Activated T-cell treated with anti-CD3 and anti-CD28 coated beads, Interleukin-2, amount 50 U/mL, for 4 hours (primary cell): ENCODE measurements around the gene SDS. TPM values are rescaled to one million over a fixed set of nuclear protein-coding genes. Genes with fewer than 3 reads are reported as not detected.

Source experiments
- ATAC-seq, 2 donors: fragments of 200-7000 bp; cut with Tn5 transposase; one replicate each; pipeline ENCODE4 v1.10.0; 2021
- DNase-seq: peaks from one replicate; pipeline ENCODE4 v3.0.0-alpha.2; 2020
- H3K27me3 Mint-ChIP-seq: one replicate; pipeline ENCODE4 v1.8.0; 2021; ENCODE audit warnings: low read depth, mixed read lengths
- H3K36me3 Mint-ChIP-seq: one replicate; pipeline ENCODE4 v1.8.0; 2022; ENCODE audit warnings: mixed read lengths; ENCODE audit not compliant: insufficient read depth
- H3K4me1 Mint-ChIP-seq: one replicate; pipeline ENCODE4 v1.8.0; 2021; ENCODE audit warnings: low read depth, mixed read lengths
- H3K4me3 Mint-ChIP-seq: one replicate; pipeline ENCODE4 v1.8.0; 2021; ENCODE audit warnings: mild to moderate bottlenecking, moderate library complexity, mixed read lengths
- H3K9me3 Mint-ChIP-seq: one replicate; pipeline ENCODE4 v1.8.0; 2021; ENCODE audit warnings: mixed read lengths
- total RNA-seq, 3 donors: library from RNA; stranded (reverse); gene quantifications; one replicate each; pipeline ENCODE4 v1.2.1, GENCODE V29; 2021

The SDS gene, protein sequence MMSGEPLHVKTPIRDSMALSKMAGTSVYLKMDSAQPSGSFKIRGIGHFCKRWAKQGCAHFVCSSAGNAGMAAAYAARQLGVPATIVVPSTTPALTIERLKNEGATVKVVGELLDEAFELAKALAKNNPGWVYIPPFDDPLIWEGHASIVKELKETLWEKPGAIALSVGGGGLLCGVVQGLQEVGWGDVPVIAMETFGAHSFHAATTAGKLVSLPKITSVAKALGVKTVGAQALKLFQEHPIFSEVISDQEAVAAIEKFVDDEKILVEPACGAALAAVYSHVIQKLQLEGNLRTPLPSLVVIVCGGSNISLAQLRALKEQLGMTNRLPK
- under 1 TPM in 1 of 3 donors, not detected in 2; 0.18 TPM for total RNA-seq

DNA sequence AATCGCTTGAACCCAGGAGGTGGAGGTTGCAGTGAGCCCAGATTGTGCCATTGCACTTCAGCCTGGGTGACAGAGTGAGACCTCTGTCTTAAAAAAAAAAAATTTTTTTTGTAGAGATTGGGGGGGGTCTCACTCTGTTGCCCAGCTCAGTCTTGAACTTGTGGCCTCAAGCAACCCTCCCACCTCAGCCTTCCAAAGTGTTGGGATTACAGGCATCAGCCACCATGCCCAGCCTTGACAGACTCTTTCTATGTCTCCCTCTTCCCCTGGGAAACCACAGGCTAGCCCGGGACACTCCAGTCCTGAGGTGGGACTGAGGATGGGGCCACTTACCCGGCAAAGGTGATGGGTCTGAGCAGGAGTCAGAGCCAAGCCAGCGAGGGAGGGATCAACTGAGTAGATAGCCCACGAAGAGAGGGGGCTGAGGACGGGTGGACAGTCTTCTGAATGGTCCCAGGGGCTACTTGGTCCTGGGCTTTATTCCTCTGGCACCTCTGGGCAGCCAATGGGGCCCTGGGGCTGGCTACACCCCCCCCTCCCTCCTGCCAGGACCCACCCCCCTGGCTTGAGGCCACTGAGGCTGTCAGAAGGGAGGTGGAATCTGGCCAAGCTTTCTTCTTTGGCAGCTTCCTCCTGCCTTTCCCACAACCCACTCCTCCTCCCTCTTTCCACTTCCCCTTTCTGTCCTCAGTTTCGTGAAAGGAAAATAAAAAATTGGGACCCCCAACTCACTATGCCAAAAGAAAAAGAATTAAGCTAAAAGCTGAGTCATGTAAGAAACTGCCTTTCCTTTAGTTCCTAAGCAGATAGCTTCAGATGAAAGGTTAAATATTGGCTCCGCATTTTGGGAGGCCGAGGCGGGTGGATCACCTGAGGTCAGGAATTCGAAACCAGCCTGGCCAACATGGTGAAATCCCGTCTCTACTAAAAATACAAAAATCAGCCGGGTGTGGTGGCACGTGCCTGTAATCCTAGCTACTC is at the start of gene SDS:
Gene SDS (minus strand): TSS at position 453 of the 981 bp plus-strand sequence. CDS start 4,179 bp downstream, outside the sequence.
- no peaks in the 10 kb centered on the region for H3K36me3 Mint-ChIP-seq
- no peak for ATAC-seq
- H3K4me1 Mint-ChIP-seq = no peaks in the 10 kb centered on the region
- H3K9me3 Mint-ChIP-seq = no peaks in the 10 kb centered on the region
- peaks cover 22% of the 10 kb centered on the region for H3K27me3 Mint-ChIP-seq
- H3K4me3 Mint-ChIP-seq = no peak within 1 kb of the TSS
- DNase-seq = no peak

DNA sequence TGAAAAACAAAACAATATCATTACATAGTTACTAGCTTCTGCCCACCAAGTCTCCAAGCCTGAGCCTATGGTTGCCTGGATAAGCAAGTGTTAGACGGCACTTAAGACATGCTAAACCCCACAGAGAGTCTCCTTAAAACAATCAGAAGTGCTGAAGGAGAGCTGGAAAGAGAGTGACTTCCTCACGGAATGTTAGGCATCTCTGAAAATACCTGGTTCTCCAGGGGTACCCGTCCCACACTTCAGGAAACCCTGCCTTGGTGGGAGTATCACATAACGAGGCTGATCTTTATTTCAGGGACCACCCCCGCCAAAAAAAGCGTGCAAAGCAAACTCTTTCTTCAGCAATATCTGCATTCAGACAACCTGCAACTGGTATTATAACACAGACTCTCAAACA is 49.6 kb upstream of the SDS start:
- DNase-seq = no peak
- no peak for ATAC-seq
- Mint-ChIP-seq H3K4me3 (no peak overlapping the region), H3K36me3 (no peaks in the 10 kb centered on the region), H3K9me3 (no peaks in the 10 kb centered on the region), H3K27me3 (peaks cover 14% of the 10 kb centered on the region), H3K4me1 (no peaks in the 10 kb centered on the region)

DNA sequence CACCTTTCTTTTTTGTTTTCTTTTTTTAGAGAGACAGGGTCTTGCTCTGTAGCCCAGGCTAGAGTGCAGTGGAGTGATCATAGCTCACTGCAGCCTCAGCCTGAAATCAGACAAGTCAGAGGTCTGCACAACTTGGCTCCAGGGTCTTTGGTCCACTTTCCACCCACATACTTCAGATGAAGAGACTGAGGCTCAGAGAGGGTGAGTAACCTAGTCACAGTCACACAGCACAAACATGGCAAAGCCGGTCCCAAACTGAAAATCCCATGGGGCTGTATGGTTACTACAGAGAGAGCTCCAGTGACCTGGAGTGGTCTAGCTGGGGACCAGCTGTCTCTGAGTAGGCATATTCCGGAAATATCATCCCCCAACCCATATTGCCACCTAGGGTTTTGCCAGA is 48.8 kb upstream of the SDS start:
- ATAC-seq (no peak), DNase-seq (no peak)
- Mint-ChIP-seq H3K36me3 (no peaks in the 10 kb centered on the region), H3K4me3 (no peak overlapping the region), H3K9me3 (no peaks in the 10 kb centered on the region), H3K27me3 (peaks cover 14% of the 10 kb centered on the region), H3K4me1 (no peaks in the 10 kb centered on the region)

DNA sequence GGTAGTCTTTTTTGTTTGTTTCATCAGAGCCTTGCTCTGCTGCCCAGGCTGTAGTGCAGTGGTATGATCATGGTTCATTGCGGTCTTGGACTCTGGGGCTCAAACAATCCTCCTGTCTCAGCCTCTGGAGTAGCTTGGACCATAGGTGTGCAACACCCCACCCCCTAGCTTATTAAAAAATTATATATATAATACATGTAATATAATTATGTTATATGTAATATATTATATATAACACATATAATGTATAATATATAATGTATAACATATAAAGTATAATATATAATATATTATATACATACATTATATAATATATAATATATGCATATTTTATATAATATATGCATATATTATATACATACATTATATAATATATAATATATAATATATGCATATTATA is 46.2 kb upstream of the SDS start:
- no peak overlapping the region for H3K4me3 Mint-ChIP-seq
- peaks cover 4% of the 10 kb centered on the region for H3K9me3 Mint-ChIP-seq
- ATAC-seq (no peak), DNase-seq (no peak)
- no peaks in the 10 kb centered on the region for H3K36me3 Mint-ChIP-seq
- no peaks in the 10 kb centered on the region for H3K4me1 Mint-ChIP-seq
- peaks cover 25% of the 10 kb centered on the region for H3K27me3 Mint-ChIP-seq

DNA sequence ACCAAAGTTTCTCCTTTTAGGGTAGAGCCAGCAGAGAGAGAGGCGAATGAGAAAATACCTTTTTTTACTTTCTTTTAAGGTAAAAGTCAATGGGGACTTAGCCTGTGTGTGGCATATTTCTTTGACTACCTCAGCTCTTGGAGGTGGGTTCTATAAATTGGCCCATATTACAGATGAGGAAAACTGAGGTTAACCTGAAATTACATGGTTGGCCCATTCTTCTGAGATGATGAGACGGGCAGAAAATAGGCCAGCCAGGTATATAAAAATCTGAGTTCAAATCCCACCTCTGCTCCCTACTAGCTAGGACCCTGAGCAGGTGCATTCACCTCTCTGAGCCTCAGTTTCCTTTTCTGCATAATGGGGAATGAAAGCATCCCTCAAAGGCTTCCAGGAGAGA is 45.6 kb upstream of the SDS start:
- no peaks in the 10 kb centered on the region for H3K4me1 Mint-ChIP-seq
- H3K4me3 Mint-ChIP-seq = no peak overlapping the region
- DNase-seq (no peak), ATAC-seq (no peak)
- H3K9me3 Mint-ChIP-seq = peaks cover 5% of the 10 kb centered on the region
- no peaks in the 10 kb centered on the region for H3K36me3 Mint-ChIP-seq
- peaks cover 25% of the 10 kb centered on the region for H3K27me3 Mint-ChIP-seq

DNA sequence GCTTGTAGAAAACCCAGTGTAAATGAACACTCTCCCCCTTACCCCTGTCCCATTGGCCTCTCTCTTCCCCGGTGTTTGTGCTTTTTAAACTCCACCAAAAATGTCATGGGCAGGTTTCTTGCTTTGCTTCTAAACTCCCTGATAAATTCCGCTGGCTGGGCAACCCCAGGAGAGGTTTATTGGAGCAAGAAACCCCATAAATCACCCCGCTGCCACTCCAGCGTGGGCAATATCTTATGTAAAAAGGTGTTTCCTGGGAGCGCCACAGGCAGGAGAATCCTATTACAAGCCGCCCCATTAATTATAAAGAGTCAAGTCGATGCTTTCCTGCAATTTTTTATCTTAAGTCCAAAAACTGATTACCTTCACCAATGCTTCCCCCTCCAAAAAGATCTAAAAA is 45.2 kb upstream of the SDS start:
- no peak for DNase-seq
- Mint-ChIP-seq H3K36me3 (no peaks in the 10 kb centered on the region), H3K9me3 (peaks cover 5% of the 10 kb centered on the region), H3K4me1 (no peaks in the 10 kb centered on the region), H3K27me3 (peaks cover 22% of the 10 kb centered on the region), H3K4me3 (no peak overlapping the region)
- ATAC-seq = no peak

DNA sequence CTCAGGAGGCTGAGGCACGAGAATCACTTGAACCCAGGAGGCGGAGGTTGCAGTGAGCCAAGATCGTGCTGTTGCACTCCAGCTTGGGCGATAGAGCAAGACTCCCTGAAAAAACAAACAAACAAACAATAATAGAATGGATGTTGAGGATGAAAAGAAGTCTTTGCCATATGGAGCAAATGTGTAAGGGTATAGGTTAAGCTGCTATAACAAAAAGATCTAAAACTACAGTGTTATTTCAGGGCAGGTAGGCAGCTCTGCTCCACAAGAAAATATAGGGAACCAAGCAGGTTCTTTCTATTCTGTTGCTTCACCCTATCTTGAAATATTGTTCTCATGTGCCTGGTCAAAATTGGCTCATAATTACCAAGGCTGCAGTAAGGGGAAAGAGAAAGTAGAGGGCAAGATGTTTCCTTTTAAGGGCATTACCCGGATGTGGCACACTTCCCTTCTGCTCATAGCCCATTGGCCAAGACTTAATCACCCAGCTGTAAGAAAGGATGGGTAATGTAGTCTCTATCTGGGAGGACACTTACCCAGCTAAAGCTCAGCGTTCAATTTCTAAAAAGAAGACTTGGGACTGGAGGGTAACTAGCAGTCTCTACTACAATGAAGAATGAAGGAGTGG is 42.0 kb upstream of the SDS start:
- ATAC-seq (no peak), DNase-seq (no peak)
- peaks cover 5% of the 10 kb centered on the region for H3K9me3 Mint-ChIP-seq

DNA sequence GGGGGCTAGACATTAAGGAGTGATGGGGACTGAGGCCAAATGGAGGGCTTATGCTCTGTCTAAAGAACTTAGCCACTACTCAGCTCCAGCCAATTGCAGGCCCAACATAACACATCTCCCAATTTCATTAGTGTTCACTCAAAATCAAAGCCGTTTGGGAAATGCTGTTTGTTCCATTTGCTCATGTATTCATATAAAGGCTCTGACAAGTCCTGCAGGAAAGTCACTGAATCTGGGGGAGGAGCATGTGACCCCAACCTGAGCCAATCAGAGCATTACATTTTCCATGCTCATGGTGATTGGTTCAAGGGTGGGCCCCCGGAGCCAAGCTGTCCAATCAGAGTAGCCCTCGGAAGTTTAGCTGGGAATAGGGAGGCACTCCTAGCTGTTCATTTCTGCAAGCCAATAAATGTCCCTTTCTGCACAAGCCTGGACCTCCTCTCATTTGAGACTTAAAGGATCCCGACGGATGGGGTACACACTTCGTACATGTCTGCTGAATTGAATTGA is 39.4 kb upstream of the SDS start:
- H3K27me3 Mint-ChIP-seq = peaks cover 41% of the 10 kb centered on the region
- no peaks in the 10 kb centered on the region for H3K36me3 Mint-ChIP-seq
- no peak for ATAC-seq
- no peak for DNase-seq
- peaks cover 5% of the 10 kb centered on the region for H3K9me3 Mint-ChIP-seq
- H3K4me1 Mint-ChIP-seq = no peaks in the 10 kb centered on the region
- no peak overlapping the region for H3K4me3 Mint-ChIP-seq

More for the DNA sequence above, 42.0 kb upstream of the SDS start:
- Mint-ChIP-seq H3K36me3 (no peaks in the 10 kb centered on the region), H3K4me1 (no peaks in the 10 kb centered on the region), H3K27me3 (peaks cover 32% of the 10 kb centered on the region), H3K4me3 (no peak overlapping the region)

DNA sequence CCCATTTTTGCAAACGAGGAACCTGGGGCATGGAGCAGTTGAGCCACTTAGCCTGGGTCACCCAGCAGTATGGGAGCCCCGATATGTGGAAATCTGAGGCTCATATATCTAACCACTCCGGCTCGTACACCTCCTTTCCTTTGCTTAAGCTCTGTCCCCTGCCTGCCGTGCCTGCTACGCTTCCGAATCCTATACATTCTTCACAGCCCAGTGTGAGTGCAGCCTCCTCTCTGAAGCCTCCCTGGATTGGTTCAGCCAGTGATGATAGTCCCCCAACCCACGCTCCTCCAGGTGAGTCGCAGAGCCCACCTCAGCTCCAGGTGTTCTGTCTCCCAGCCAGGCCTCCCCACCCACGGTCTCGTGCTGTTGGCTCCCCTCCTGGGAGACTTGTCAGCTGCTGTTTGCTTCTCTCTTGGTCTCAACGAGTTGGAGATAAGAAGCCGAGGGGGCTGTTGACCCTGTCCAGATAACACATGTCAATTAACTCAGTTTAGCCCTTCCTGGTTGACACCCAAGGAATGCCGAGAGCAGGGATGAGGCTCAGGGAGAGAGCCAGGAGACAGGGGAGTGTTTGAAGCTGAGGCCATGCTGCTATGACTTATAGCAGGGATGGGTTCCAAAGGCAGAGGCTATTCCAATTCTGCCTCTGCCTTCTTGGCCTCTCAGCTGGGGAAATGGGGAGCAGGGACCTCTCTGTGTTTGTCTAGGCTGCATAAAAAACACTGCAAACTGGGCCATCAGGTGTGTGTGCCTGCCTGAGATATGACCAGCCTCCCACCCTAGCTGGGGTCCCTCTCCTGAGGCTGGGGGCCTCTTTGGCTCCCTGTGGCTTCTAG is 37.5 kb upstream of the SDS start:
- no peaks in the 10 kb centered on the region for H3K36me3 Mint-ChIP-seq
- no peaks in the 10 kb centered on the region for H3K4me1 Mint-ChIP-seq
- DNase-seq = no peak
- peaks cover 5% of the 10 kb centered on the region for H3K9me3 Mint-ChIP-seq
- ATAC-seq = no peak
- peaks cover 31% of the 10 kb centered on the region for H3K27me3 Mint-ChIP-seq
- no peak overlapping the region for H3K4me3 Mint-ChIP-seq

DNA sequence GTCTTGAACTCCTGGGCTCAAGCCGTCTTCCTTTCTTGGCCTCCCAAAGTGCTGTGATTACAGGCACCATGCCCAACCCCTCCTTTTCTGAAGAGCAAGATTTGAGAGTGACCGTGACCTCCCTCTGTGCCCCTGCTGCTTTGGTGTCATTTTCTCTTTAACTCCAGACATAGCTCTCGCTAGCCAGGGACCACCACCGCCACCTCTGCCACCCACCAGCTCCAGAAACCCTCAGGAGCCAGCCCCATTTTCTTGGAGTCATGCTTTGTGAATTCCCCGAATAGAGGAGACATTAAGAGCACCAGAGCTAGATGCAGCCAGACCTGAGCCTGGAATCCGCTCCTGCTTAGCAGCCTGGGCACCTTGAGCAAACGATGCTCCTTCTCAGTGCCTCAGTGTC is 36.6 kb upstream of the SDS start:
- ATAC-seq = no peak
- peaks cover 25% of the 10 kb centered on the region for H3K27me3 Mint-ChIP-seq
- DNase-seq = no peak
- H3K4me3 Mint-ChIP-seq = no peak overlapping the region
- peaks cover 5% of the 10 kb centered on the region for H3K9me3 Mint-ChIP-seq
- H3K36me3 Mint-ChIP-seq = no peaks in the 10 kb centered on the region
- H3K4me1 Mint-ChIP-seq = no peaks in the 10 kb centered on the region

DNA sequence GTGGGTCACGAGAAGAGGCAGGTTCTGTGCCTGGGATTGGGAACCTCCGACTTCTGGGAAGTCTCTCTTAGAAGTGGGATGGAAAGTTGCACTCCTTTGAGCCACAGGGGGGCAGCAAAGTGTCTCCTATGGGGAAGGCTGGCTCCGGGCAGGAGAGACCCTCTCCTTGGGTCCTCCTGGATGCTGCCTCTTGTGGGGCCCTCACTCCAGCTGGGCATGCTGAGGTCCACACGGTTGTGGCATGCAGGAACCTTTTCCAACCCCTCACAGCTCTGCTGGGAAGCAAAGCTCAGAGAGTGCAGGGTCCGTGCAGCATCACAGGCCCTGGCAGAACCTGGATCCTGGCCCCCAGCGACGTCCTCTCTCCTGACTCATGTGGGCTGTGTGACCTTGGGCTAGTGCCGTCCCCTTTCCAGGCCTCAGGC is 35.9 kb upstream of the SDS start:
- H3K4me3 Mint-ChIP-seq = no peak overlapping the region
- no peaks in the 10 kb centered on the region for H3K9me3 Mint-ChIP-seq
- no peaks in the 10 kb centered on the region for H3K4me1 Mint-ChIP-seq
- H3K27me3 Mint-ChIP-seq = peaks cover 20% of the 10 kb centered on the region
- DNase-seq (no peak), ATAC-seq (no peak)
- no peaks in the 10 kb centered on the region for H3K36me3 Mint-ChIP-seq

DNA sequence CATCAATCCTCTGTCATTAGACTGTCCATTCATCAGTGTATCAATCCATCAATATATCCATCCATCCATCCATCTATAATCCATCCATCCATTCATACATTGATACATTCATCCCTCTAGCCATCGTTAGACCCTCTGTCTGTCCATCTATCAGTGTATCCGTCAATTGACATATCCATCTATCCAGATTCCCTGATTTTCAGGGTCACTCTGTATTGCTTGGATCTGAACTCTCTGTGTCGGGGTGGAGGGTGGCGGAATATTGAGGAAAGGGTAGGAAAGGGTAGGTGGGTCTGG is 35.6 kb upstream of the SDS start:
- no peak for DNase-seq
- H3K36me3 Mint-ChIP-seq = no peaks in the 10 kb centered on the region
- H3K27me3 Mint-ChIP-seq = peaks cover 20% of the 10 kb centered on the region
- ATAC-seq = no peak
- H3K4me1 Mint-ChIP-seq = no peaks in the 10 kb centered on the region
- H3K9me3 Mint-ChIP-seq = no peaks in the 10 kb centered on the region
- H3K4me3 Mint-ChIP-seq = no peak overlapping the region

DNA sequence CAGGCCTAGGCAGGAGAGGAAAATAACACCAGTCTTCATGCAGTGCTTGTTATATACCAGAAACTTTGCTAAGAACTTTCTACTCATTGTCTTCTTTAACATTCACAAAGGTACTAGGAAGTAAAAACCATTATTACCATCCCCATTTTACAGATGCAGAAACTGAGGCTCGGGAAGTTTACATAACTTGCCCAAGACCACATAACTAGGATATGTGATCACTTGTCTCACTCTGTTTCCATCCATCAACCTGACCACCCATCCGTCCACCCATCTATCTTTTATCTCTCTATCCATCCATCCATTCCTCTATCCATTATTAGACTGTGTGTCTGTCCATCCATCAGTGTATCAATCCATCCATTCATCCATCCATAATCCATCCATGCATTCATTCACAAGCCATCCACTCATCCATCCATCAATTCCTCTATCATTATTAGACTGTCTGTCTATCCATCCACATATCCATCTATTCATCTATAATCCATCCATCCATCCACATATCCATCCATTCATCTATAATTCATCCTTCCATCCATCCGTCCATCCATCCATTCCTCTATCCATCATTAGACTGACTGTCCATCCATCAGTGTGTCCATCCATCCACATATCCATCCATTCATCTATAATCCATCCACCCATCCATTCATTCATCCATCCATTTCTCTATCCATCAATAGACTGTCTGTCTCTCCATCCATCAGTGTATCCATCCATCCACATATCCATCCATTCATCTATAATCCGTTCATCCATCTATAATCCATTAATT is 35.0 kb upstream of the SDS start:
- Mint-ChIP-seq H3K4me1 (no peaks in the 10 kb centered on the region), H3K27me3 (peaks cover 20% of the 10 kb centered on the region), H3K4me3 (no peak overlapping the region), H3K36me3 (no peaks in the 10 kb centered on the region), H3K9me3 (no peaks in the 10 kb centered on the region)
- ATAC-seq = no peak
- DNase-seq = no peak
